Subcutaneous preadipocyte (primary cell): ENCODE data around the gene PET100. TPM values are rescaled to one million over a fixed set of nuclear protein-coding genes. Genes with fewer than 3 reads are reported as not detected.

Source experiments
- small RNA-seq: library from RNA; depleted of rRNA; stranded (forward); fragments of <200 nt; gene quantifications from one replicate; pipeline ENCODE3, GENCODE V24; 2012
- total RNA-seq: library from RNA; depleted of rRNA; stranded (reverse); fragments of >200 nt; gene quantifications from 2 replicates; pipeline ENCODE4 v1.2.3, GENCODE V29; 2012

Gene PET100
- total RNA-seq: 9.4 and 9.6 TPM in 2 replicates

GRCh38 chr19:7629347-7630054 is at the start of gene PET100, which contains the start of gene XAB2:
Gene PET100 (plus strand): TSS chr19:7629793. CDS start chr19:7629834, 41 bp downstream.
Gene XAB2 (minus strand): TSS chr19:7629545. CDS start chr19:7629527, 18 bp downstream.

GRCh38 chr19:7595466-7596133 is 34.0 kb upstream of the PET100 start, which contains the start of gene CAMSAP3:
Gene CAMSAP3 (plus strand): TSS chr19:7595863. CDS start chr19:7596003, 140 bp downstream.

DNA sequence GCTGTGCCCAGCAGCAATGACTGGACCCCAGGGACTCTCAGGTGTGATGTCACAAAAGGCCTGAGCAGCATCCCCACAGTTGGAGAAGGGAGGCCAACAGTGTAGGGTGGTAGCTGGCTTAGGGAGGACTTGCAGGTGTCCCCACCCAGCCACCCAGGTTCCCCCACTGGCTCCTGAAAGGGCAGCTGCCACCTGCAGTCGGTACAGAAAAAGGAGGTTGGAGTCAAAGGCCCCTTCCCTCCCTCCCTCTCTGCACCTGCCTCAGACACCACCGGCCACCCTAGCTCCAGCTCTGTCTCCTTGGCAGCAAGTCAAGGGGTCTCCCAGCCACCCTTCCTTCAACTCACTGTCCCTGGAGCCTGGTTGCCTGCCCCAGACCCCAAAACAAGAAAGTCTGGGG is 4.1 kb downstream of the PET100 start, which contains the start of gene PCP2:
TSS of gene PCP2 (minus strand) at position 22 of the 400 bp plus-strand sequence. CDS start 262 bp downstream, outside the sequence.

GRCh38 chr19:7636691-7637373 is 7.2 kb downstream of the PET100 start, which contains the start of gene STXBP2:
Gene STXBP2 (plus strand): TSS chr19:7637110. CDS start chr19:7637150, 40 bp downstream.

GRCh38 chr19:7668842-7669241 is 39.2 kb downstream of the PET100 start, which contains the start of gene RETN:
Gene RETN (plus strand): TSS chr19:7669049. CDS start chr19:7669327, 278 bp downstream.

DNA sequence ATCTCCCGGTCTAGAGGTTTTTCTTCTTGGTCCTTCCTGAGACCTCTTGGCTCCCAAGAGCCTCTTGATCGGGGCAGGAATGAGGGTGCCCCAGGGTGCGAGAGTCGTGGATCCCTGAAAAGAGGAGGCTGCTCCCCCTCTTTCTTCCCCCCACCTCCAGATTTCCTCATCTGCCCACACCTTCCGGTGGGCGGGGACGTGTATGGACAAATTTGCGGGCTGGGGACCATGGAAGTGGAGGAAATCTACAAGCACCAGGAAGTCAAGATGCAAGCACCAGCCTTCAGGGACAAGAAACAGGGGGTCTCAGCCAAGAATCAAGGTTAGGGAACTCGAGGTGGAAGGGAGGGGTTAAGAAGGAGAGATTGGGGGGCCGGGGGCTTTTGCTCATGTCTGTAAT is 47.3 kb downstream of the PET100 start, which contains the start of gene MCEMP1:
TSS of gene MCEMP1 (plus strand) at position 237 of the 400 bp plus-strand sequence. CDS start at position 268, 31 bp downstream.

DNA sequence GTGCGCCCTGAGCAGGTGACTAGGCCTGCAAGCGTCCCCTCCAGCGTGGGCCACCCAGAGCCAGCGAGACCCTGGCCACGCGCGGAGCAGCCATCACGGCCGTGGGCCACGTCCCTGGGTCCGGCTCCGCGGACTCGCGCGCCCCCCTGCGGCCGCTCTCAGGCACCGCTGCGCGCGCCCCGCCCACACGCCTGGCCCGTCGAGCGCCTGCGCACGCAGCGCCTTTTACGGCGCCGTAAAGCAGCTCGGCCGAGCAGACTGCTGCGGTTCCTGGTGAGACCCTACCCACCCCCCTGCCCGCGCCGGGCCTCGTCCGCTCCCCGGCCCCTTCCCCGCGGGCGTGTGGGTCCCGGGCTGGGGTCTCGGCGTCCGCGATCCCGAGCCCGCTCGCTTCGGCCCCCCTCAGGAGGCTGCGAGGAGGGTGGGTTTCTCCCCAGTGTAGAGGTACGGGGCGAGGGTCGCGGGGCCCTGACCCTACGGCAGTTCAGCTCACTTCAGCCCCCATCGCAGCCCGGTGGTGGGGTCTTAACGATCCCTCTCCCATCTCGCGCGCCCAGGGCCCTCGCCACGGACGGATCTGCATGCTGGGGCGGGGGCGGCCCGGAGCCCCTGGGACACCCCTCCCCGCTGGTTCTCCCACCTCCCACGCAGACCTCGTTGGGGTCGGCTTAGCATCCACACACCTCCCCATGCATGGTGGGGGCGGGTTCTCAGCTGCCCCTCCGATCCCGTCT is 51.2 kb downstream of the PET100 start, which contains the start of gene TRAPPC5:
TSS of gene TRAPPC5 (plus strand) at position 228 of the 734 bp plus-strand sequence. CDS start 1,421 bp downstream, outside the sequence.

Small RNA genes lying within 50 kb of the gene (small RNA-seq; reads per million reads assigned to genes)
- not detected for gene MIR6792

Other genes with a start within 250 kb of the PET100 start
- gene PEX11G, start 140.8 kb upstream of the PET100 start, total RNA-seq: 2.5 and 5.5 TPM in 2 replicates
- gene ZNF358, start 113.7 kb upstream of the PET100 start, total RNA-seq: 14.1 and 18.0 TPM in 2 replicates
- gene MCOLN1, start 107.2 kb upstream of the PET100 start, total RNA-seq: 7.8 and 8.8 TPM in 2 replicates
- 72.8 and 82.1 TPM in 2 replicates for gene PNPLA6, start 94.1 kb upstream of the PET100 start, total RNA-seq
- gene CAMSAP3, start 33.9 kb upstream of the PET100 start, total RNA-seq: not detected in 2 replicates
- gene XAB2, start 248 bp upstream of the PET100 start, total RNA-seq: 43.7 and 48.3 TPM in 2 replicates
- gene PCP2, start 3.9 kb downstream of the PET100 start, total RNA-seq: not detected in 2 replicates
- gene STXBP2, start 7.3 kb downstream of the PET100 start, total RNA-seq: 1.1 and 5.3 TPM in 2 replicates
- gene RETN, start 39.3 kb downstream of the PET100 start, total RNA-seq: not detected in 2 replicates
- not detected in 2 replicates for gene MCEMP1, start 47.3 kb downstream of the PET100 start, total RNA-seq
- gene TRAPPC5, start 51.0 kb downstream of the PET100 start, total RNA-seq: 16.6 and 24.3 TPM in 2 replicates
- not detected in 2 replicates for gene FCER2, start 72.3 kb downstream of the PET100 start, total RNA-seq
- not detected in 2 replicates for gene CLEC4G, start 102.3 kb downstream of the PET100 start, total RNA-seq
- not detected in 2 replicates for gene CD209, start 117.7 kb downstream of the PET100 start, total RNA-seq
- gene CLEC4M, start 133.4 kb downstream of the PET100 start, total RNA-seq: not detected in 2 replicates
- 19.5 and 19.7 TPM in 2 replicates for gene EVI5L, start 200.4 kb downstream of the PET100 start, total RNA-seq
- gene PRR36, start 244.6 kb downstream of the PET100 start, total RNA-seq: not detected in 2 replicates